ENCODE data around the gene SLX4IP.

SLX4IP gene

DNA sequence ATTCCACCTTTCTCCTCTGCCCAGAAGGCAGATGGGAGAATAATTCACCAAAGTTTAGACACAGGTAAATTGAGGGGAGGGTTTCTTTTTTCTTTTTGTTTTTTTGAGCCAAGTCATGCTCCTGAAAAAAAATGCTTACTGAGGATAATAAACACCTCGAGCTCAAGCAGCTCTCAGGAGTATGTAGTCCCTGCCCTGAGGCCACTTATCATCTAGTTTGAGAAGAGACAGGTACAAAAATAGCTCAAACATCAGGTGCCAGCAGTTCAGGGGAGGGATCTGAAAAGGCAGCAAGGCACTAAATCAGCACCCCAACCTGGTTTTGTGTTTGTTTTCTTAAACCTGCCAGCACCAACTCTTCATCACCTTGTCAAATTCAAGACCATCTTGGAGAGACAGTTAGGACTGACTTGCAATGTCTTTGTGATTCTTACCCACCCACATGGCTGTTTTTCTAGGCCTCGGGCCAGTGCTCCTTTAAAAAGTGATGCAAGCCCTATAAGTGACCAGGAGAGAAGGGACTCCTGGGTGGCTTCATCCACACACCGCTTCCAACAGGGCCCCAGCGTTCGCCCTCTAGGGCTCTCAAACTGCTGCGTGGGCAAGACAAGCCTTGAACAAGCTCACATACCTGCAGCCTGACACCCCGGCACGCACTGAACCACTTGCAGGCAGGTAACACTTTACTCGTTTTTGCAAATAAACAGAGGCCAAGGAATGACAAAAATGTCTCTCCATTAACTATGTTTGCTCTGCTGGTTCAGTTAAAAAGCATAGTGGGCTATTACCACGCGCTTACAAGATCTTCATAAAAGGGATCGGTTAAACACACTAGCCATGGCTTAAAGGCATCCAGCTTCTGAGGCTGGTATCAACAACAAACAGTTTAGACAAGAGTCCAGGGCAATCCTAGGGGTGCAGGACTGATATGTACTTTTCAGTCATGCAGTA is 224.8 kb downstream of the SLX4IP start:
- no peak overlapping the region for H3K4me3 ChIP-seq (ENCODE audit: low read depth, low read length)
- H3K4me1 ChIP-seq (ENCODE audit: control insufficient read depth, insufficient read depth, low read length): peaks cover 12% of the 10 kb centered on the region
- H3K9me3 ChIP-seq (ENCODE audit: control insufficient read depth, insufficient read depth, low read depth, low read length): no peaks in the 10 kb centered on the region
- ChIA-PET CTCF (interaction anchor here (0.7 kb wide), 1 partner anchor 544 kb away, joined by 3 read pairs; no protein-coding TSS in a partner anchor), POLR2A (interaction anchor here (2.4 kb wide), 1 partner anchor 11 kb away, joined by 6 read pairs; no protein-coding TSS in a partner anchor)
- no peak overlapping the region; the same call in 1 of the 2 replicates for H3K27ac ChIP-seq (ENCODE audit: extremely low read depth, low read depth, low read length)
- no peak for TF ChIP-seq ZNF19 (tag by site-specific recombination; IDR thresholded peaks at IDR 0.05; ENCODE audit: low read depth)
- TF ChIP-seq SP2 (tag by site-specific recombination; IDR thresholded peaks at IDR 0.05): no peak
- TF ChIP-seq, protein P1, sequence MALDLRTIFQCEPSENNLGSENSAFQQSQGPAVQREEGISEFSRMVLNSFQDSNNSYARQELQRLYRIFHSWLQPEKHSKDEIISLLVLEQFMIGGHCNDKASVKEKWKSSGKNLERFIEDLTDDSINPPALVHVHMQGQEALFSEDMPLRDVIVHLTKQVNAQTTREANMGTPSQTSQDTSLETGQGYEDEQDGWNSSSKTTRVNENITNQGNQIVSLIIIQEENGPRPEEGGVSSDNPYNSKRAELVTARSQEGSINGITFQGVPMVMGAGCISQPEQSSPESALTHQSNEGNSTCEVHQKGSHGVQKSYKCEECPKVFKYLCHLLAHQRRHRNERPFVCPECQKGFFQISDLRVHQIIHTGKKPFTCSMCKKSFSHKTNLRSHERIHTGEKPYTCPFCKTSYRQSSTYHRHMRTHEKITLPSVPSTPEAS (tag by site-specific recombination; IDR thresholded peaks at IDR 0.05): no peak
- TF ChIP-seq, protein P2, sequence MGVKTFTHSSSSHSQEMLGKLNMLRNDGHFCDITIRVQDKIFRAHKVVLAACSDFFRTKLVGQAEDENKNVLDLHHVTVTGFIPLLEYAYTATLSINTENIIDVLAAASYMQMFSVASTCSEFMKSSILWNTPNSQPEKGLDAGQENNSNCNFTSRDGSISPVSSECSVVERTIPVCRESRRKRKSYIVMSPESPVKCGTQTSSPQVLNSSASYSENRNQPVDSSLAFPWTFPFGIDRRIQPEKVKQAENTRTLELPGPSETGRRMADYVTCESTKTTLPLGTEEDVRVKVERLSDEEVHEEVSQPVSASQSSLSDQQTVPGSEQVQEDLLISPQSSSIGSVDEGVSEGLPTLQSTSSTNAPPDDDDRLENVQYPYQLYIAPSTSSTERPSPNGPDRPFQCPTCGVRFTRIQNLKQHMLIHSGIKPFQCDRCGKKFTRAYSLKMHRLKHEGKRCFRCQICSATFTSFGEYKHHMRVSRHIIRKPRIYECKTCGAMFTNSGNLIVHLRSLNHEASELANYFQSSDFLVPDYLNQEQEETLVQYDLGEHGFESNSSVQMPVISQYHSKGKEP (tag by site-specific recombination; IDR thresholded peaks at IDR 0.05): no peak
- TF ChIP-seq, protein P3, sequence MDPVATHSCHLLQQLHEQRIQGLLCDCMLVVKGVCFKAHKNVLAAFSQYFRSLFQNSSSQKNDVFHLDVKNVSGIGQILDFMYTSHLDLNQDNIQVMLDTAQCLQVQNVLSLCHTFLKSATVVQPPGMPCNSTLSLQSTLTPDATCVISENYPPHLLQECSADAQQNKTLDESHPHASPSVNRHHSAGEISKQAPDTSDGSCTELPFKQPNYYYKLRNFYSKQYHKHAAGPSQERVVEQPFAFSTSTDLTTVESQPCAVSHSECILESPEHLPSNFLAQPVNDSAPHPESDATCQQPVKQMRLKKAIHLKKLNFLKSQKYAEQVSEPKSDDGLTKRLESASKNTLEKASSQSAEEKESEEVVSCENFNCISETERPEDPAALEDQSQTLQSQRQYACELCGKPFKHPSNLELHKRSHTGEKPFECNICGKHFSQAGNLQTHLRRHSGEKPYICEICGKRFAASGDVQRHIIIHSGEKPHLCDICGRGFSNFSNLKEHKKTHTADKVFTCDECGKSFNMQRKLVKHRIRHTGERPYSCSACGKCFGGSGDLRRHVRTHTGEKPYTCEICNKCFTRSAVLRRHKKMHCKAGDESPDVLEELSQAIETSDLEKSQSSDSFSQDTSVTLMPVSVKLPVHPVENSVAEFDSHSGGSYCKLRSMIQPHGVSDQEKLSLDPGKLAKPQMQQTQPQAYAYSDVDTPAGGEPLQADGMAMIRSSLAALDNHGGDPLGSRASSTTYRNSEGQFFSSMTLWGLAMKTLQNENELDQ (tag by site-specific recombination; IDR thresholded peaks at IDR 0.05; ENCODE audit: low read depth): no peak
- TF ChIP-seq GLIS1 (tag by site-specific recombination; IDR thresholded peaks at IDR 0.05): peak; percentile 30; the same call in 1 of the 2 replicates
- TF ChIP-seq ZNF624 (tag by site-specific recombination; IDR thresholded peaks at IDR 0.05): no peak
- no peak for TF ChIP-seq ZNF404 (tag by site-specific recombination; IDR thresholded peaks at IDR 0.05)
- TF ChIP-seq GFI1B (tag by site-specific recombination; IDR thresholded peaks at IDR 0.05): no peak
- 0 out of 2 replicates have a peak, but pooled peaks have one; percentile 24 for TF ChIP-seq EGR2 (tag by site-specific recombination; IDR thresholded peaks at IDR 0.05; ENCODE audit: low read depth)
- TF ChIP-seq ZNF302 (tag by site-specific recombination; IDR thresholded peaks at IDR 0.05; ENCODE audit: low read depth): no peak
- no peak for TF ChIP-seq ZNF274 (IDR thresholded peaks at IDR 0.05; ENCODE audit: low read length)
- no peak for TF ChIP-seq ZNF274 (tag by site-specific recombination; IDR thresholded peaks at IDR 0.05; ENCODE audit: borderline replicate concordance)
- no peak for TF ChIP-seq ZNF658 (tag by site-specific recombination; IDR thresholded peaks at IDR 0.05)
- TF ChIP-seq ZNF664 (tag by site-specific recombination; IDR thresholded peaks at IDR 0.05): no peak
- TF ChIP-seq ZNF549 (tag by site-specific recombination; IDR thresholded peaks at IDR 0.05): no peak
- TF ChIP-seq ZNF48 (tag by site-specific recombination; IDR thresholded peaks at IDR 0.05): no peak
- no peak for TF ChIP-seq KLF9 (tag by site-specific recombination; IDR thresholded peaks at IDR 0.05; ENCODE audit: low read depth)
- no peak for TF ChIP-seq IKZF3 (tag by site-specific recombination; IDR thresholded peaks at IDR 0.05)
- TF ChIP-seq ZNF114 (tag by site-specific recombination; IDR thresholded peaks at IDR 0.05): no peak
- no peak for TF ChIP-seq ZNF112 (tag by site-specific recombination; IDR thresholded peaks at IDR 0.05)
- no peak for TF ChIP-seq RBAK (tag by site-specific recombination; IDR thresholded peaks at IDR 0.05)
- no peak for TF ChIP-seq ZNF792 (tag by site-specific recombination; IDR thresholded peaks at IDR 0.05)
- no peak for TF ChIP-seq ZNF629 (tag by site-specific recombination; IDR thresholded peaks at IDR 0.05)
- no peak for TF ChIP-seq REPIN1 (tag by site-specific recombination; IDR thresholded peaks at IDR 0.05; ENCODE audit: low read depth)
- peak; percentile 47 for TF ChIP-seq ZFHX2 (tag by site-specific recombination; conservative IDR thresholded peaks at IDR 0.05)
- TF ChIP-seq KLF1 (tag by site-specific recombination; IDR thresholded peaks at IDR 0.05): no peak
- H3K36me3 ChIP-seq (ENCODE audit: control insufficient read depth in 2 of 2, insufficient read depth in 1 of 2, low read length in 2 of 2): peaks cover 7 to 80% of the 10 kb centered on the region in 2 experiments

Measured in HEK293 (cell line).